Mesodermal cell (in vitro differentiated cells): Measurements from ENCODE around the gene DPF3.

Experiments
- H3K27ac ChIP-seq: 2 replicates; pipeline ENCODE4 v1.7.0; 2013; ENCODE audit warnings: mild to moderate bottlenecking, low read depth, low read length, moderate library complexity; ENCODE audit not compliant: severe bottlenecking
- H3K36me3 ChIP-seq: 2 replicates; pipeline ENCODE4 v1.7.1; 2013; ENCODE audit warnings: mild to moderate bottlenecking, low read length, moderate library complexity; ENCODE audit not compliant: control insufficient read depth, insufficient read depth
- H3K4me1 ChIP-seq: one replicate; pipeline ENCODE4 v1.7.1; 2013; ENCODE audit warnings: mild to moderate bottlenecking, low read length; ENCODE audit not compliant: insufficient read depth, control insufficient read depth, poor library complexity, severe bottlenecking
- H3K4me3 ChIP-seq: 2 replicates; pipeline ENCODE4 v1.7.0; 2013; ENCODE audit warnings: low read length, control low read depth, mild to moderate bottlenecking; ENCODE audit not compliant: insufficient read depth, poor library complexity, severe bottlenecking; ENCODE audit errors: extremely low read depth
- H3K9me3 ChIP-seq: 2 replicates; pipeline ENCODE4 v1.7.1; 2013; ENCODE audit warnings: mild to moderate bottlenecking, low read length, moderate library complexity; ENCODE audit not compliant: control insufficient read depth
- WGBS, 2 experiments: methylation state at CpG; one replicate each; pipeline ENCODE4 v1.1.5; 2013; ENCODE audit warnings: missing lambda C conversion rate in 2 of 2; ENCODE audit not compliant: insufficient coverage in 2 of 2; 5-methylcytosine and 5-hydroxymethylcytosine counted together

DPF3 gene

GRCh38 chr14:72863216-72864006 is 30.5 kb downstream of the DPF3 start:
- 83 to 87% methylated on average over 2 to 4 of the region's 7 CpGs for WGBS, 2 experiments
- no peaks in the 10 kb centered on the region for H3K9me3 ChIP-seq
- no peaks in the 10 kb centered on the region for H3K4me1 ChIP-seq
- H3K27ac ChIP-seq = no peak overlapping the region
- H3K36me3 ChIP-seq = no peaks in the 10 kb centered on the region
- H3K4me3 ChIP-seq = no peak overlapping the region

GRCh38 chr14:72856530-72857266 is 37.2 kb downstream of the DPF3 start:
- H3K27ac ChIP-seq = no peak overlapping the region

GRCh38 chr14:72855913-72856312 is 38.0 kb downstream of the DPF3 start:
- WGBS, 2 experiments = 100% methylated on average over 1 of the region's 1 CpG; no CpG with 5 or more reads in 1 of the 2 experiments
- Histone ChIP-seq H3K9me3 (no peaks in the 10 kb centered on the region), H3K27ac (no peak overlapping the region), H3K36me3 (no peaks in the 10 kb centered on the region), H3K4me3 (no peak overlapping the region), H3K4me1 (no peaks in the 10 kb centered on the region)

More at GRCh38 chr14:72856530-72857266, 37.2 kb downstream of the DPF3 start:
- no peaks in the 10 kb centered on the region for H3K4me1 ChIP-seq
- H3K36me3 ChIP-seq = no peaks in the 10 kb centered on the region
- 83 to 93% methylated on average over 8 to 9 of the region's 12 CpGs for WGBS, 2 experiments
- no peak overlapping the region for H3K4me3 ChIP-seq
- no peaks in the 10 kb centered on the region for H3K9me3 ChIP-seq

- no peaks in the 10 kb centered on the region for H3K4me1 ChIP-seq
- WGBS, 2 experiments = 92 to 95% methylated on average over 3 to 4 of the region's 10 CpGs
- no peaks in the 10 kb centered on the region for H3K9me3 ChIP-seq
- H3K27ac ChIP-seq = no peak overlapping the region
- no peak overlapping the region for H3K4me3 ChIP-seq
- no peaks in the 10 kb centered on the region for H3K36me3 ChIP-seq
Measured at GRCh38 chr14:72852194-72852593, 41.7 kb downstream of the DPF3 start.

- no peaks in the 10 kb centered on the region for H3K36me3 ChIP-seq
- H3K9me3 ChIP-seq = no peaks in the 10 kb centered on the region
- H3K27ac ChIP-seq = no peak overlapping the region
- 84 to 87% methylated on average over 11 to 14 of the region's 14 CpGs for WGBS, 2 experiments
- H3K4me3 ChIP-seq = no peak overlapping the region
- H3K4me1 ChIP-seq = no peaks in the 10 kb centered on the region
Measured at GRCh38 chr14:72851635-72852034, 42.3 kb downstream of the DPF3 start.

GRCh38 chr14:72850360-72850759 is 43.5 kb downstream of the DPF3 start:
- WGBS, 2 experiments = 94 to 100% methylated on average over 2 to 4 of the region's 4 CpGs
- no peaks in the 10 kb centered on the region for H3K4me1 ChIP-seq

GRCh38 chr14:72849222-72849621 is 44.7 kb downstream of the DPF3 start:
- Histone ChIP-seq H3K4me1 (no peaks in the 10 kb centered on the region), H3K36me3 (no peaks in the 10 kb centered on the region), H3K4me3 (no peak overlapping the region), H3K9me3 (no peaks in the 10 kb centered on the region), H3K27ac (no peak overlapping the region)
- 89 to 97% methylated on average over 11 to 12 of the region's 12 CpGs for whole genome bisulfite sequencing, 2 experiments

More at GRCh38 chr14:72850360-72850759, 43.5 kb downstream of the DPF3 start:
- Histone ChIP-seq H3K9me3 (no peaks in the 10 kb centered on the region), H3K4me3 (no peak overlapping the region), H3K36me3 (no peaks in the 10 kb centered on the region), H3K27ac (no peak overlapping the region)

- H3K36me3 ChIP-seq = no peaks in the 10 kb centered on the region
- WGBS, 2 experiments = 87% methylated on average over 2 of the region's 4 CpGs; no CpG with 5 or more reads in 1 of the 2 experiments
- no peaks in the 10 kb centered on the region for H3K9me3 ChIP-seq
- no peak overlapping the region for H3K27ac ChIP-seq
- H3K4me1 ChIP-seq = no peaks in the 10 kb centered on the region
- H3K4me3 ChIP-seq = no peak overlapping the region
Measured at GRCh38 chr14:72847721-72848120, 46.2 kb downstream of the DPF3 start.

GRCh38 chr14:72845683-72846082 is 48.2 kb downstream of the DPF3 start:
- H3K4me3 ChIP-seq = no peak overlapping the region
- 90 to 93% methylated on average over 4 of the region's 4 CpGs for WGBS, 2 experiments

GRCh38 chr14:72845196-72845595 is 48.7 kb downstream of the DPF3 start:
- WGBS, 2 experiments = 84 to 96% methylated on average over 4 of the region's 4 CpGs
- Histone ChIP-seq H3K4me1 (no peaks in the 10 kb centered on the region), H3K36me3 (no peaks in the 10 kb centered on the region), H3K4me3 (no peak overlapping the region), H3K27ac (no peak overlapping the region), H3K9me3 (no peaks in the 10 kb centered on the region)

More at GRCh38 chr14:72845683-72846082, 48.2 kb downstream of the DPF3 start:
- Histone ChIP-seq H3K27ac (no peak overlapping the region), H3K9me3 (no peaks in the 10 kb centered on the region), H3K36me3 (no peaks in the 10 kb centered on the region), H3K4me1 (no peaks in the 10 kb centered on the region)

- H3K4me3 ChIP-seq = no peak overlapping the region
- no peak overlapping the region for H3K27ac ChIP-seq
- no peaks in the 10 kb centered on the region for H3K9me3 ChIP-seq
- no peaks in the 10 kb centered on the region for H3K36me3 ChIP-seq
- WGBS, 2 experiments = 92 to 97% methylated on average over 2 of the region's 3 CpGs
- no peaks in the 10 kb centered on the region for H3K4me1 ChIP-seq
Measured at GRCh38 chr14:72844524-72844923, 49.4 kb downstream of the DPF3 start.
